HL-60/S4 (cell line): ENCODE data around the gene GOLGA8M.
"Not testable (repeated sequence)": the region's sequence is repeated elsewhere in the genome, so short reads cannot be mapped to it uniquely, and the experiment has no call there.

Experiments used
- in situ Hi-C: fragments of 300-500 bp; cut with MboI; formaldehyde crosslinking; loops from 2 replicates; pipeline ENCODE4 v1.14.3; 2022; ENCODE audit warnings: low sequenced_read_pairs

GOLGA8M gene, protein sequence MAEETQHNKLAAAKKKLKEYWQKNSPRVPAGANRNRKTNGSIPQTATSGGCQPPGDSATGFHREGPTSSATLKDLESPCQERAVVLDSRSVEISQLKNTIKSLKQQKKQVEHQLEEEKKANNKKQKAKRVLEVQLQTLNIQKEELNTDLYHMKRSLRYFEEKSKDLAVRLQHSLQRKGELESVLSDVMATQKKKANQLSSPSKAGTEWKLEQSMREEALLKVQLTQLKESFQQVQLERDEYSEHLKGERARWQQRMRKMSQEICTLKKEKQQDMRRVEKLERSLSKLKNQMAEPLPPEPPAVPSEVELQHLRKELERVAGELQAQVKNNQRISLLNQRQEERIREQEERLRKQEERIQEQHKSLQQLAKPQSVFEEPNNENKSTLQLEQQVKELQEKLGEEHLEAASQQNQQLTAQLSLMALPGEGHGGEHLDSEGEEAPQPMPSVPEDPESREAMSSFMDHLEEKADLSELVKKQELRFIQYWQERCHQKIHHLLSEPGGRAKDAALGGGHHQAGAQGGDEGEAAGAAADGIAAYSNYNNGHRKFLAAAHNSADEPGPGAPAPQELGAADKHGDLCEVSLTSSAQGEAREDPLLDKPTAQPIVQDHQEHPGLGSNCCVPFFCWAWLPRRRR

GRCh38 chr15:28712270-28712669 is at the start of gene GOLGA8M:
TSS of gene GOLGA8M (minus strand) at chr15:28712421. CDS start at chr15:28712323, 98 bp downstream.
- in situ Hi-C loops, result not testable (repeated sequence)

DNA sequence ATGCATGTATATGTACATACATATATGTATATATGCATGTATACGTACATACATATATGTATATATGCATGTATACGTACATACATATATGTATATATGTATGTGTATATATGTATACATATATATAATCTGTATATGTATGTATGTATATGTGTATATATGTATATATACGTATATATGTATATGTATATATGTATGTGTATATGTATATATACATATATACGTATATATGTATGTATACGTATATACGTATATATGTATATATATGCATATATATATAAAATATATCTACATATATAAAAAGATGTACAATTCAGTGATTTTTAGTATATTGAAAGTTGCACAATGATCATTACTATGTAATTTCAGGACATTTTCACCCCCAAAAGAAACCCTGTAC is 30.7 kb upstream of the GOLGA8M start:
- in situ Hi-C loops, result not testable (repeated sequence)

- in situ Hi-C loops, result not testable (repeated sequence)
Observed at GRCh38 chr15:28738590-28739292, 26.5 kb upstream of the GOLGA8M start.

DNA sequence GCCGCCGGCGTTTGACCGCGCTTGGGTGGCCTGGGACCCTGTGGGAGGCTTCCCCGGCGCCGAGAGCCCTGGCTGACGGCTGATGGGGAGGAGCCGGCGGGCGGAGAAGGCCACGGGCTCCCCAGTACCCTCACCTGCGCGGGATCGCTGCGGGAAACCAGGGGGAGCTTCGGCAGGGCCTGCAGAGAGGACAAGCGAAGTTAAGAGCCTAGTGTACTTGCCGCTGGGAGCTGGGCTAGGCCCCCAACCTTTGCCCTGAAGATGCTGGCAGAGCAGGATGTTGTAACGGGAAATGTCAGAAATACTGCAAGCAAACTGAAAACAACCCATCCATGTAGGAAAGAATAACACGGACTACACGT is 26.0 kb upstream of the GOLGA8M start:
- in situ Hi-C loops, result not testable (repeated sequence)

GRCh38 chr15:28737521-28738199 is 25.4 kb upstream of the GOLGA8M start:
- in situ Hi-C loops, result not testable (repeated sequence)

GRCh38 chr15:28728061-28728460 is 15.8 kb upstream of the GOLGA8M start:
- in situ Hi-C loops, result not testable (repeated sequence)

- in situ Hi-C loops, result not testable (repeated sequence)
Observed at GRCh38 chr15:28727026-28727425, 14.8 kb upstream of the GOLGA8M start.

DNA sequence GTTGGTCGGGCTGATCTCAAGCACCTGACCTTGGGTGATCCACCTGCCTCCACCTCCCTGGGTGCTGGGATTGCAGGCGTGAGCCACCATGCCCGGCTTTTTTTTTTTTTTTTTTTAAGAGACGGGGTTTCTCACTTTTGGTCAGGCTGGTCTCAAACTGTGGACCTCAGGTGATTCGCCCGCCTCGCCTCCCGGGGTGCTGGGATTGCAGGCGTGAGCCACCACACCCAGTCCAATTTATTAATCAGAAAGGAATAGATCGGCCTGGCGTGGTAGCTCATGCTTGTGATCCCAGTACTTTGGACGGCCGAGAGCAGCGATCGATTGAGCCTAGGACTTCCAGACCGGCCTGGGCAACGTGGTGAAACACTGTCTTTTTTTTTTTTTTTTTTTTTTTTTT is 13.9 kb upstream of the GOLGA8M start:
- in situ Hi-C loops, result no loop called here

DNA sequence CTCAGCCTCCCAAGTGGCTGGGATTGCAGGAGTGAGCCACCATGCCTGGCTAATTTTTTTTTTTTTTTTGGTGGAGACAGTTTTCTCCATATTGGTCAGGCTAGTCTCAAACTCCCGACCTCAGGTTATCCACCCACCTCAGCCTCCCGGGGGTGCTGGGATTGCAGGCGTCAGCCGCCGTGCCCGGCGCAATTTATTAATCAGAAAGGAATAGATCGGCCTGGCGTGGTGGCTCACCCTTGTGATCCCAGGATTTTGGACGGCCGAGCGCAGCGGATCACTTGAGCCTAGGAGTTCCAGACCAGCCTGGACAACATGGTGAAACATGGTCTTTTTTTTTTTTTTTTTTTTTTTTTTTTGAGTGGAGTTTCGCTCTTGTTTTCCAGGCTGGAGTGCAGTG is 13.3 kb upstream of the GOLGA8M start:
- in situ Hi-C loops, result no loop called here

DNA sequence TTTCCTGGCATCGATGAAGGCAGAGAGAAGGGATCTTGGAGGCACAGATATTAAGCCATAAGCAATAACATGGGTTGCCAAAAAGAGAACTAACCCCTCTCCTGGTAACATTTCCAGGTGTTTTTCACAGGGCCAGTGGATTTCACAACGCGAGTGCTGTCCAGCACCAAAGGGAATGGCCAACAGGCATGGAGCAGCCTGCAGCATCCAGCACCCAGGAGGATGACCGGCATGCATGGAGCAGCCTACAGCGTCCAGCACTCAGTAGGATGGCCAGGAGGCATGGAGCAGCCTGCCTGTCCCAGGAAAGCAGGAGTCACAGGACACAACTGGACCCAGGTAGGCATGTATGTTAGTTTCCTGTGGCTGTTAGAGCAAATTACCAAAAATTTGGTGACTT is 11.8 kb upstream of the GOLGA8M start:
- in situ Hi-C loops, result not testable (repeated sequence)

DNA sequence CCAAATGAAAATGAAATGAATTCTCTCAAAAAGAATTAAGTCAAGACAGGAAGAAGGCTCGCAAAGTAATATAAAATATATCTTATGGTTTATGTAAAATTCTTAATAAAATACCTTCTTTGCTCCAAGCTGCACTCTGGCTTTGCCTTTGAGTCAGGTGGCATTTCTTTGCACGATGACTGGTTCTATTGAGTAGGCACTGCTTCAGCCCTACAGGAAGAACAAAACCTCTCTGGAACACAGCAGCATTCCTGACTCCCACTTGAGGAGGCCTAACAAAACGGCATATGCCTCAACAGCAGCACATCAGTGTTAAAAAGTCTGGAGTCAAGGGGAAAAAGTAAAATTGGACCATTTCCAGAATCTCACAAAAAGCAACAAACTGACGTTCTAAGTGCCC is 7.4 kb upstream of the GOLGA8M start:
- in situ Hi-C loops, result not testable (repeated sequence)

DNA sequence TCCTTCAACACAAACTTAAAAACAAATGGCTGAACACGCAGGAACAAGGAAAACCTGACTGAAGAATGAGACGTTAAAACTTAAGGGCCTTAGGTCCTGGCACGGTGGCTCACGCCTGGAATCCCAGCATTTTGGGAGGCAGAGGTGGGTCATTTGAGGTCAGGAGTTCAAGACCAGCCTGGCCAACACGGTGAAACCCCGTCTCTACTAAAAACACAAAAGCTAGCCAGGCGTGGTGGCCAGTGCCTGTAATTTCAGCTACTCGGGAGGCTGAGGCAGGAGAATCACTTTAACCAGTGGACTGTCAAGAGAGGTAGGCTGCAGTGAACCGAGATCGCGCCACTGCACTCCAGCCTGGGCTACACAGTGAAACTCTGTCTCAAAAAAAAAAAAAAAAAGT is 6.4 kb upstream of the GOLGA8M start:
- in situ Hi-C loops, result not testable (repeated sequence)

DNA sequence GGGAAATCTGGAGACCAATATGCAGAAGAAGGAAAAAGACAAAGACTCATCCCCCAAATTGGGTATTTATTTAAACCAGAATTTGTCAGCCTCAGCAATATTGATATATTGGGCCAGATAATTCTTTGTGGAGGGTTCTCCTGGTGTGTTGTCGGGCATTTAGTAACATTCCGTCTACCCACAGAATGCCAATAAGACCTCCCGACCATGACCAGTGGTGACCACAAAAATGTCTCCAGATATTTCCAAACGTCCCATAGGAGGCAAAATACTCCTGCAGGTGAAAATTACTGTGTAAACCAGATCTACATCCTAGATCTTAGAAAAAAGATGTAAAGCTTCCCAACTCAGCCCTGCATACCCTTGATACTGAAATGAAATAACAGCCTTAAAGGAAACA is 2.0 kb upstream of the GOLGA8M start:
- in situ Hi-C loops, result not testable (repeated sequence)

- in situ Hi-C loops, result not testable (repeated sequence)
Observed at GRCh38 chr15:28703927-28704326, 8.3 kb downstream of the GOLGA8M start.

GRCh38 chr15:28702427-28702826 is 9.8 kb downstream of the GOLGA8M start:
- in situ Hi-C loops, result not testable (repeated sequence)

GRCh38 chr15:28694006-28694751 is 18.0 kb downstream of the GOLGA8M start:
- in situ Hi-C loops, result not testable (repeated sequence)

GRCh38 chr15:28693021-28693420 is 19.2 kb downstream of the GOLGA8M start:
- in situ Hi-C loops, result not testable (repeated sequence)

DNA sequence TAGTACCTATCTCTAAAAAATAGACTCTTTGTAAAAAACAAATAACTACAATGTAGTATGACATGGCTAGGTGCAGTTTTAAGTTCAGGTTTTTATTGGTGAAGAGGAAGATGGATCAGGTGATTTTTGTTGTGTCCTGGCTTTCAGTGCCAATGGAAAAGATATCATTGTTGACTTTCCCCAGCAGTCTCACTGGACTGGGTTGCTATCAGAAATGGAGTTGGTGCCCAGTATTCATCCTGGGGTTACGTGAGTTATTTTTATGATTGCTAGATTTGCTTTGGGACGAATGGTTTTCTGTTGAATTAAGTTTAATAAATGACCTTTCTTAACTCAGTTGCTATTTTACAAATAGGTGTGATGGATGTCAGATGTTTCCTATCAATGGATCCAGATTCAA is 38.7 kb downstream of the GOLGA8M start:
- in situ Hi-C loops, result not testable (repeated sequence)

- in situ Hi-C loops, result not testable (repeated sequence)
Observed at GRCh38 chr15:28672122-28672521, 40.1 kb downstream of the GOLGA8M start.

DNA sequence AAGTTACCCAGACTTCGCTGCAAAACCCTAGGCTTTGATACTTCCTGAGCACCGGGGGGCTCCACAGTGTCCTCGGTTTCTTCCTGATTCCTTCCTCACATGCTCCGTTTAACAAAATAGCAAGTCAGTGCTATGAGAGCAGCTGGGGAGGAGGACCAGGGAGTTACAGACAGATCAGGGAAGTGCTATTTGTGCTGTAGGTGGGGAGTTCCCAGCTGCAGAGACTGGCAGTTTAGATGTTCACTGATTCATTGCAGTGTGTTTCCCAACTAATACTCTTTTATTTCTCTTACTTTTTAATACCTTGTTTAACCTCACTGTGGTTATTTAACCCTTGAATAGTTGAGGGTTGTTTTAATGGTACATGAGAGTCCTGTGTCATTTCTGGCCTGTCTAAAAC is 45.8 kb downstream of the GOLGA8M start:
- in situ Hi-C loops, result not testable (repeated sequence)
